Adrenal gland (tissue), 5 donors: ENCODE results near the gene B4GALNT3.

Experiments used
- POLR2A ChIP-seq, 2 donors: fragments of 450-650 bp; IDR thresholded peaks; one replicate each; pipeline ENCODE4 v1.6.1; 2017; ENCODE audit warnings: antibody characterized with exemption in 2 of 2, mild to moderate bottlenecking in 2 of 2, moderate library complexity in 1 of 2
- TF ChIP-seq, protein P1 (sequence below), 6 experiments: fragments of 450-650 bp in 4 of 6; fragments of 200-600 bp in 2 of 6; sonication (generic) in 1 of 6; IDR thresholded peaks; 1 replicate in 5 of 6; 2 replicates in 1 of 6; pipeline versions ENCODE4 v1.5.1 to v1.8.0; 2016 to 2021; ENCODE audit warnings: antibody characterized with exemption in 6 of 6, mild to moderate bottlenecking in 2 of 6, moderate library complexity in 1 of 6
- donor health status: DM: no; HTN: no; CAD: no.

DNA sequence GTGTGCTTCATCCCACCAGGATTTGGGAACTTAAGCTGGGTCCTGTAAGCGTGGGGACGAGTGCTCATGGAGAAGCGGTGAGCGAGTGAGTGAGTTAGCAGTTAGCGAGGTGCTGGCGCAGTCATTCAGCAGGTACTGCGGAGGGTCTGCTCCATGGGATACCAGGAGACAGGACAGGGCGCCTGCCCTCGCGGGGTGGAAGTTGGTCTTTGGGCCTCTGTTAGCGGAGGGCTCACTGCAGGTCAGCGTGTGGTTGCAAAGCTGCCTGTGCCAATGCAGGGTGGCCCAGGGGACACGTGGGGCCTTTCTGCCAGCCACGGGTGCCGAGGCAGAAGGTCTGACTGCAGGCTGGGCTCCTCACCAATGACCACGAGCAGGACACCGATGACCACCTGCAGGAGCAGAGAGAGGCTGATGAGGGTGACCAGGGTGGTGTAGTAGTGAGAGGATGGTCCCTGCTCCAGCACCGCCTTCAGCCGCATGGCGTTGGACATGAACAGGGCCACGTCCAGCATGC, 105.9 kb downstream of the B4GALNT3 start:
- TF ChIP-seq, protein P1, sequence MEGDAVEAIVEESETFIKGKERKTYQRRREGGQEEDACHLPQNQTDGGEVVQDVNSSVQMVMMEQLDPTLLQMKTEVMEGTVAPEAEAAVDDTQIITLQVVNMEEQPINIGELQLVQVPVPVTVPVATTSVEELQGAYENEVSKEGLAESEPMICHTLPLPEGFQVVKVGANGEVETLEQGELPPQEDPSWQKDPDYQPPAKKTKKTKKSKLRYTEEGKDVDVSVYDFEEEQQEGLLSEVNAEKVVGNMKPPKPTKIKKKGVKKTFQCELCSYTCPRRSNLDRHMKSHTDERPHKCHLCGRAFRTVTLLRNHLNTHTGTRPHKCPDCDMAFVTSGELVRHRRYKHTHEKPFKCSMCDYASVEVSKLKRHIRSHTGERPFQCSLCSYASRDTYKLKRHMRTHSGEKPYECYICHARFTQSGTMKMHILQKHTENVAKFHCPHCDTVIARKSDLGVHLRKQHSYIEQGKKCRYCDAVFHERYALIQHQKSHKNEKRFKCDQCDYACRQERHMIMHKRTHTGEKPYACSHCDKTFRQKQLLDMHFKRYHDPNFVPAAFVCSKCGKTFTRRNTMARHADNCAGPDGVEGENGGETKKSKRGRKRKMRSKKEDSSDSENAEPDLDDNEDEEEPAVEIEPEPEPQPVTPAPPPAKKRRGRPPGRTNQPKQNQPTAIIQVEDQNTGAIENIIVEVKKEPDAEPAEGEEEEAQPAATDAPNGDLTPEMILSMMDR (IDR thresholded peaks at IDR 0.05), result no peak
- no peak for TF ChIP-seq POLR2A (IDR thresholded peaks at IDR 0.05)
